Measurements from ENCODE around the gene NBEA. TPM values are rescaled to one million over a fixed set of nuclear protein-coding genes. Genes with fewer than 3 reads are reported as not detected.

Gene NBEA
- total and polyA plus RNA-seq, 5 experiments from 2014 or later = 1.1 to 8.0 (median 1.7) TPM

- Mint-ChIP-seq H3K36me3 (peaks cover 15 to 41% (median 24%) of the 10 kb centered on the region in 3 donors), H3K27ac (no peak overlapping the region), H3K27me3 (peaks cover 52 to 78% (median 71%) of the 10 kb centered on the region in 5 donors), H3K9me3 (peaks cover 0 to 54% (median 25%) of the 10 kb centered on the region in 9 donors), H3K4me1 (peaks cover 12 to 47% (median 40%) of the 10 kb centered on the region in 4 donors), H3K4me3 (peak overlapping the region in 2 of 10 donors; percentile 18 to 19)
- DNase-seq (no peak), ATAC-seq (no peak)
- POLR2A ChIA-PET = no interaction called here
These were observed 530.3 kb downstream of the NBEA start for GRCh38 chr13:35472323-35472881.

GRCh38 chr13:35473206-35473775 lies 531.2 kb downstream of the NBEA start:
- Mint-ChIP-seq H3K36me3 (peaks cover 12 to 39% (median 21%) of the 10 kb centered on the region in 3 donors), H3K4me1 (peaks cover 16 to 51% (median 46%) of the 10 kb centered on the region in 4 donors), H3K27me3 (peaks cover 56 to 83% (median 75%) of the 10 kb centered on the region in 5 donors), H3K4me3 (no peak overlapping the region), H3K9me3 (peaks cover 0 to 50% (median 23%) of the 10 kb centered on the region in 9 donors), H3K27ac (no peak overlapping the region)
- ATAC-seq = no peak
- no peak for DNase-seq
- POLR2A ChIA-PET = no interaction called here

- ATAC-seq = no peak
- H3K9me3 Mint-ChIP-seq = peaks cover 0 to 49% (median 19%) of the 10 kb centered on the region in 9 donors
- H3K27me3 Mint-ChIP-seq = peaks cover 55 to 84% (median 75%) of the 10 kb centered on the region in 5 donors
- POLR2A ChIA-PET = no interaction called here
- no peak for DNase-seq
- H3K4me1 Mint-ChIP-seq = peaks cover 18 to 54% (median 49%) of the 10 kb centered on the region in 4 donors
- H3K36me3 Mint-ChIP-seq = peaks cover 10 to 35% (median 19%) of the 10 kb centered on the region in 3 donors
- H3K4me3 Mint-ChIP-seq = no peak overlapping the region
- H3K27ac Mint-ChIP-seq = no peak overlapping the region
These were observed 531.7 kb downstream of the NBEA start for GRCh38 chr13:35473802-35474201.

- POLR2A ChIA-PET = no interaction called here
- peaks cover 61 to 85% (median 80%) of the 10 kb centered on the region in 5 donors for H3K27me3 Mint-ChIP-seq
- peak overlapping the region; percentile 76 to 89 (median 81) for H3K4me3 Mint-ChIP-seq
- peak overlapping the region in 1 of 10 donors; percentile 36 for H3K27ac Mint-ChIP-seq
- no peak for ATAC-seq
- peaks cover 10 to 35% (median 19%) of the 10 kb centered on the region in 3 donors for H3K36me3 Mint-ChIP-seq
- peaks cover 0 to 43% (median 16%) of the 10 kb centered on the region in 9 donors for H3K9me3 Mint-ChIP-seq
- H3K4me1 Mint-ChIP-seq = peaks cover 18 to 58% (median 49%) of the 10 kb centered on the region in 4 donors
- no peak for DNase-seq
These were observed 532.6 kb downstream of the NBEA start for GRCh38 chr13:35474496-35475211.

GRCh38 chr13:35475212-35475959 lies 533.3 kb downstream of the NBEA start:
- H3K27ac Mint-ChIP-seq = peak overlapping the region in 6 of 10 donors; percentile 17 to 63 (median 40)
- peak overlapping the region; percentile 76 to 89 (median 81) for H3K4me3 Mint-ChIP-seq
- peak; percentile 30 to 36 for ATAC-seq
- peak in 1 of 10 donors; percentile 23 for DNase-seq
- peaks cover 0 to 36% (median 10%) of the 10 kb centered on the region in 9 donors for H3K9me3 Mint-ChIP-seq
- H3K4me1 Mint-ChIP-seq = peaks cover 18 to 52% (median 46%) of the 10 kb centered on the region in 4 donors
- H3K27me3 Mint-ChIP-seq = peaks cover 55 to 83% (median 74%) of the 10 kb centered on the region in 5 donors
- POLR2A ChIA-PET = no interaction called here
- H3K36me3 Mint-ChIP-seq = peaks cover 7 to 29% (median 15%) of the 10 kb centered on the region in 3 donors

GRCh38 chr13:35475960-35476943 lies 534.2 kb downstream of the NBEA start, which contains the start of gene MAB21L1:
MAB21L1 (minus strand) TSS chr13:35476689; CDS start chr13:35476138, 551 bp downstream.
- POLR2A ChIA-PET = no interaction called here
- Mint-ChIP-seq H3K4me1 (peaks cover 18 to 48% (median 42%) of the 10 kb centered on the region in 4 donors), H3K27me3 (peaks cover 47 to 86% (median 65%) of the 10 kb centered on the region in 5 donors), H3K27ac (peak within 1 kb of the TSS in 6 of 10 donors; percentile 17 to 63 (median 38)), H3K36me3 (peaks cover 7 to 26% (median 10%) of the 10 kb centered on the region in 3 donors), H3K9me3 (peaks cover 0 to 31% (median 7%) of the 10 kb centered on the region in 9 donors), H3K4me3 (peak within 1 kb of the TSS; percentile 76 to 89 (median 81))
- peak; percentile 32 to 46 for ATAC-seq
- DNase-seq = peak in 4 of 10 donors; percentile 19 to 60 (median 30)

GRCh38 chr13:35477386-35477946 lies 535.4 kb downstream of the NBEA start:
- Mint-ChIP-seq H3K27me3 (peaks cover 45 to 73% (median 56%) of the 10 kb centered on the region in 5 donors), H3K27ac (no peak overlapping the region), H3K4me3 (peak overlapping the region in 3 of 10 donors; percentile 22 to 80 (median 78)), H3K36me3 (peaks cover 7 to 23% (median 9%) of the 10 kb centered on the region in 3 donors), H3K9me3 (peaks cover 0 to 20% (median 3%) of the 10 kb centered on the region in 9 donors), H3K4me1 (peaks cover 18 to 48% (median 35%) of the 10 kb centered on the region in 4 donors)
- POLR2A ChIA-PET = no interaction called here
- no peak for DNase-seq
- no peak for ATAC-seq

- Mint-ChIP-seq H3K27me3 (peaks cover 44 to 66% (median 56%) of the 10 kb centered on the region in 5 donors), H3K4me1 (peaks cover 18 to 48% (median 35%) of the 10 kb centered on the region in 4 donors), H3K4me3 (peak overlapping the region in 5 of 10 donors; percentile 22 to 59 (median 38)), H3K9me3 (peaks cover 0 to 15% (median 2%) of the 10 kb centered on the region in 9 donors), H3K27ac (no peak overlapping the region), H3K36me3 (peaks cover 7 to 17% (median 9%) of the 10 kb centered on the region in 3 donors)
- POLR2A ChIA-PET = no interaction called here
- DNase-seq (no peak), ATAC-seq (no peak)
These were observed 536.4 kb downstream of the NBEA start for GRCh38 chr13:35478271-35479037.

- ATAC-seq (no peak), DNase-seq (no peak)
- peaks cover 0 to 12% (median 2%) of the 10 kb centered on the region in 9 donors for H3K9me3 Mint-ChIP-seq
- H3K27ac Mint-ChIP-seq = no peak overlapping the region
- H3K4me3 Mint-ChIP-seq = peak overlapping the region in 2 of 10 donors; percentile 27 to 59
- peaks cover 18 to 48% (median 35%) of the 10 kb centered on the region in 4 donors for H3K4me1 Mint-ChIP-seq
- H3K36me3 Mint-ChIP-seq = peaks cover 7 to 14% (median 9%) of the 10 kb centered on the region in 3 donors
- POLR2A ChIA-PET = no interaction called here
- H3K27me3 Mint-ChIP-seq = peaks cover 41 to 62% (median 56%) of the 10 kb centered on the region in 5 donors
These were observed 537.0 kb downstream of the NBEA start for GRCh38 chr13:35479038-35479492.

GRCh38 chr13:35479706-35480105 lies 537.6 kb downstream of the NBEA start:
- Mint-ChIP-seq H3K9me3 (peaks cover 0 to 9% (median 0%) of the 10 kb centered on the region in 9 donors), H3K27ac (no peak overlapping the region), H3K4me3 (no peak overlapping the region), H3K27me3 (peaks cover 37 to 57% (median 50%) of the 10 kb centered on the region in 5 donors), H3K36me3 (peaks cover 5 to 10% (median 9%) of the 10 kb centered on the region in 3 donors), H3K4me1 (peaks cover 18 to 43% (median 32%) of the 10 kb centered on the region in 4 donors)
- POLR2A ChIA-PET = no interaction called here
- ATAC-seq (no peak), DNase-seq (no peak)
